Stimulated activated CD4-positive, alpha-beta T cell treated with anti-CD3 and anti-CD28 coated beads, Interleukin-12 subunit alpha, Interleukin-12 subunit beta, amount 100 ng/mL, for 24 hours (primary cell): ENCODE data around the gene ELMO1.
A peak's percentile ranks its signal among the peaks of the same experiment; 100 is the strongest.

Source experiments
- DNase-seq, 2 experiments: peaks; one replicate each; pipeline ENCODE4 v3.0.0-alpha.2; 2020; ENCODE audit warnings: low read depth in 2 of 2

The ELMO1 gene

DNA sequence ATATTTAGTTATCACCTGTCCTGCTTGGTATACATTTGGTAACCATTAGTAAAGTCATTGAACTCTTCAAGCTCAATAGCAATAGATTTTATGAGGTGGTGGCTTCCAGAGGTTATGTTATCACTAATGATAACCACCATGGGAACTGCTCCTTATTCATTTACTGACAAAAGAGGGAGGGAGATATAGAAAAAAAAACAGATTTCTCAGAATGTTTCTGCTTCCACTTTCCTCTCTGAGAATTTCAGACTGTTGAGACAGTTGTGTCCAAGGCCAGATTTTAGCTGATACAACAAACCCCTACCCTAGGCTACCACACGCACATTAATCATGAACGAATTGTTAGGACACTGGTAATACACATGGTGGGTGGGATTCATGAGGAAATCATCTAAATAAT, 570.4 kb downstream of the ELMO1 start:
- DNase-seq = no peak

DNA sequence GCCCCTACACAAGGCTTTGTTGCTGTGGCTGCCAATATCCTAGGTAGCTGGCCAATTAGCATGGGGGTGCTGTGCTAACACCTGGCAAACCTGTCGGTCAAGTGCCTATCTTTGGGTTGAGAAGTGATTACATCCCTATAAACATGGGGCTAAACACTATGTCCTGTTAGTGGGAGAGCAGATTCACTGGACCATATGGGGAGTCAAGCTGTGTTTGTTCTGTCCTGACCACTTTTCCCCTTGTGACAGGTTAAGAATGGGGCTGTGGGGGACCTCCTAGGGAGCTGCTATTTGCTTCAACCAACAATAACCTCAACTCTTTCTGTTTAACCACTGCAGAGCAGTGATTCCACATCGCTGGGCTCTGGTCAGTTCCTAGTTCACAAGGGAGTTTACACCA, 572.9 kb downstream of the ELMO1 start:
- no peak for DNase-seq

DNA sequence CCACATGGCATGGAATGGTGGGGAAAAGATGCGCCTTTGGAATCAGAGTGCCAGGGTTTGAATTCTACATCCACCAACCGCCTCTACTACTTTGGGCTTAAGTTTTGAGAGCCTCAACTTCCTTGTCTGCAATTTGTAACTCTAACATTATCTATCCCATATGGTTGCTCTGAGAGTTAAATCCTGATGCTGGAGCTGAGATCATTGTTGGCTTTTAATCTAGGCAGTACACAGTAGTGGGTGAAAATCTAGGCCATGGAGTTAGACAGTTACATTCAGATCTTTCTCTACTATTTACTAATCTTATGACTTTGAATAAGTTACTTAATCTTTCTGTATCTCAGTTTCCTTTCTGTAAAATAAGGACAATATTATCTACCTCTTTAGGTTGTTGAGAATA, 574.6 kb downstream of the ELMO1 start:
- no peak for DNase-seq

DNA sequence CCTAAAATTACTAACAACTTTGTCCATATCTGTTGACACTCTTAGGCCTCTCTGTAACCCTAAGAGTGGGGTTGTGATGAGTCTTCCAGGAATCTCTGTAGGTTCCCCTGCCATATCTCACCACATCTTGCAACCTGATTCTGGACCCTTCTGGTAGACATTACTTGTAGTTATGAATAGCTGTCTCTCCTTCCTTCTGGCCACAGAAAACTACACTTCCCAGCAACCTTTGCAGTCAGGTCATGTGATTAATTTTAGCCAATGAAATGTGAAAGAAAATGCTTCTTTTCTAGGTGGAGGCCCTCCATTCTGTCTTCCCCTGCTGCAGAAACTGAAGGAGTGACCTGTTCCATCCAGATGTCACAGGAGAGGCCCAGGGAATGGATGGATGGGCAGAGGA, 576.8 kb downstream of the ELMO1 start:
- DNase-seq = no peak

DNA sequence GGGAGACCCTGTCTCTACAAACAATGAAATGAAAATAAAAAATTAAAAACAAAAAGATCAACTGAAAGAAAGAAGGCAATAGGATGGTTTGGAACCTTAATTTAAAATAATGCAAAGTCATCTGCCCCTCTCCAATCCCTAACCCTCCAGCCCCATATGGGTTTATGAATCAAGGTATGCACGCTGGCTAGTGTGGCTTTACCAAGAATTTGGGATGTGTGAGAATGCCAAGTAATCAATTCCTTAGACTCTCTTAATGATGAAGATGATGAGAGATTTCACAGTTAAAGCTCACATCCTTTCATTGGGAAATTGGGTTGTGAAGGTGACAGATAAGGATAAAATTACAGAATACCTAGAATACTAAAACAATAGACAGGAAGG, 577.3 kb downstream of the ELMO1 start:
- DNase-seq = no peak

DNA sequence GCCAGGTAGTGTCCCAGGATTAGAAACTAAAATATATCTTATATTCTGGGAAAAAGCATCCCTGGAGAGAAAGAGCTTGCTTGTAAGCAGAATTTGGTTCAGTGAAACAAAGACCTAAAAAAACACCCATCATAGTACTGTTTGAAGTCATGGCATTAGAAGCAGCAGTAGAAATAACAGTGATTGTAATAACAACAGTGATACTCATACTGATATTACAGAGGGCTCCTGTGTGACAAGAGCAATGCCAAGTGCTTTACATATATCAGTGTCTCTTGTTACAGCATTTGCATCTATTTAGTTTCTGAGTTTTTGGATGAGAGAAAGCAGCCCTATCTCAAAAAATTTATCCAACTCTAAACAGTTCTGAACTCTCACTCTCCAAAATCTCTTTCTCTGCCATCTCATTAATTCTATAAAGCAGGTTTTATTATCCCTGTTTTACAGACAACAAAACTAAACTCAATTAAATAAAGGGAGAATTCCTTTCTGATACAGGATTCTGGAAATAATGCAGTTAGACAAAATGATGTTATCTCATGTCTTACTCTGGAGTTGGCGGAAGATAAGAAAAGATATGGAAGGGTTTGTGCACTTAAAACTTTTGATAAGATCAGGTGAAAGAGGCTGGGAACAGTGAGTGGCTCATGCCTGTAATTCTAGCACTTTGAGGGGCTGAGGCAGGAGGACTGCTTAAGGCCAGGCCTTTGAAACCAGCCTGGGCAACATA, 577.9 kb downstream of the ELMO1 start:
- no peak for DNase-seq

DNA sequence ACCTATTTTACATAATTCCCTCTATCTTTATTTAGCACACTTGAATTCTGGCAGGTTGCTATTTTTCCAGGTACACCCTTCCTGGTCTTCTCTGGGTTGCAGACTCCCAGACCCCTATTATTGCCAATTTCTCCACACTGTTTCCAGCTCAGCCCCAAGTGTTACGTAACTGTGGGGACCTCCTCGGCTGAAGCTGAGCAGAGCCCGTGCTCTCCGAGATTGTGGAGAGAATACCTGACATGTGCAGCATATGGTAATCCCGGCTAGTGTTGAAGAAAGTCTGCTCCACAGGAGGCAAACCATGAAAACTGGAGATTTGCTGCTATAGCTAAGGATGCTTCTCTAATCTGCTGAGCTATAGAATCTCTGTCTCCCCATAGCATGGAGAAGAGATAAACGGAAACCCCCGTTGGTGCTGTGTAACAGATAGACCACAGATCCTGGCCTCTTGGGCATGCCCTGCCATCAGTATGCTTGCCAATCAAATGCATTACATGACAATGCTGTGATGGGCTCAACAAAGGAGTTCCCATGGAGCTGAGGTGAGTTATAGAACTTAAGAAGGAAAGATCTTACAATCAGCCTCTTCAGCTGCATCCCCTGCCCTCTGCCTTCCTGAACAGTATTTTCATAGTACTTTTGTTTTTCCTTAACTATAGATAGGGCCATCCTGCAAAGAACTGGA, 579.8 kb downstream of the ELMO1 start:
- no peak for DNase-seq

DNA sequence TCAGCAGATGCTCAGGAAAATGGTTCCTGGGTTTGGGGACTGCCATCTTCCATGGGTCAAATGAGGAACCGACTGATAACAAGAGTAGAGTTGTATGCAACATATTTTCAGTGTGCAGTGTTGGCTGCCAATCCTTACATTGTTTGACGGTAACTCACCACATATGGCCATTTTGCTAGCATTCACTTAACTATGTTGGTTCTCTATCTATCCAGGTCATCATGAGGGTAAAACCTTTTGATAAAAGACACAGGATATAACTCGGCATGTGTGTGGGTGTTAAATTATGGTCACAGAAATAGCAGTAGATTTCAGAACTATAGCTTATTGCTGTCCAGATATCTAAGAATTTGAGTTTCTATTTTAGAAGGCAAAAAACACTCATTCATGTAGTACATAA, 583.6 kb downstream of the ELMO1 start:
- DNase-seq = no peak

DNA sequence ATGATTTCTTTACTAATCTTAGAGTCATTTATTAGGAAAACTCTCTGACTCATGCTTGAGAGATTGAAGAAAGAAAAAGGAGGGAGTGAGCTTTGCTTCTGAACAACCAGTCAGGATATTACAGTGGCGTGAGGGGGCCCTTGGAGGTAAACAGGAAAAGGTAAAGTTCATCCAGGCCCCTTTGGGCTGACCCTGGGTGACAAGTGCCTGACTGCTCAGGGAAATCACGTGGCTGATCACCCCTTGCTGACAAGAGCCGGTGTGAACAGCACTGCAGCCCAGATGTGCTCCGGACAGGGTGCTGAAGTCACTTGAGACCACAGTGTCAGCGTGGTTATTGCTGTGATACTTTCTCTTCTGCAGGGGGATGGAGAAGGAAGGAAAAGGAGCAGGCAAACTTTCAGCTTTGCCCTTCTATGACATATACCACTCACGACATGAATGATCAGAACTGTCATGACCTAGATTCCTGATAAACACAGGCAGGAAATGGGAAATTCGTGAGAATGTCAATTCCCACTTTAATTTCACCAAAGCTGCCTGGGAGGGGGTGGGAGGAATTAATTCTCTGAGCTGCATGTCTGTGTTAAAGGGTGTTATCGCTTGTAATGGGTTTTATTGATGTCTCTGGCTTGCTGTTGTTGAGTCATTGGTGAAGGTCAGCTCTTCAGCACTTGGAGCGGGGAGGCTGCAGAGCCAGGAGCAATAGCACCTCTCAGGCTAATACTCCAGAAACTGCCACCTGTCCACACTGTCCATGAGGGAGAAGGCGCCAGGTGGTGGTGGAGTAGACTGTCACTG, 584.6 kb downstream of the ELMO1 start:
- no peak for DNase-seq

DNA sequence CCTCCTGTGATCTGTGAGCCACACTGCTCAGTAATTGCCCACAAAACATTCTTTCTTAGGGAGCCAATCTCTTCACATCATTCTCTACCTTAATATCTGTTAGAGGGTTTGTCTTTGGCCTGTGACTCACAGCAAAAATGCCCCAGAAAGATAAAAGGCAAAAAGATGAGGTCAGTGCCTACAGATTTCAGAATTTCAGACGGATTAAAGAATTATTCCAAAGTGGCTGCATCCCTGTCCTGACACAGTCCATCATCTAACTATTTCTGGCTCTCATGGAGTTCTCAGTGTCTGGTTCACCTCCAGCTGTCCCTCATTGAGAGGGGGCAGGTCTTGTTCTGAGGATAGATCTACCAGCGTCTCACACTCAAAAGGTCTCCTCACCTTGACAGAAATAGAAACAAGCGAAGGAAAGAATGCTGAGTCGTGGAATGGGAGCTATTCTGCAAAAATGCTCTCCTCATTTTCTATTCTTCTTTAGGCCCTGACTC, 585.8 kb downstream of the ELMO1 start:
- DNase-seq = no peak

DNA sequence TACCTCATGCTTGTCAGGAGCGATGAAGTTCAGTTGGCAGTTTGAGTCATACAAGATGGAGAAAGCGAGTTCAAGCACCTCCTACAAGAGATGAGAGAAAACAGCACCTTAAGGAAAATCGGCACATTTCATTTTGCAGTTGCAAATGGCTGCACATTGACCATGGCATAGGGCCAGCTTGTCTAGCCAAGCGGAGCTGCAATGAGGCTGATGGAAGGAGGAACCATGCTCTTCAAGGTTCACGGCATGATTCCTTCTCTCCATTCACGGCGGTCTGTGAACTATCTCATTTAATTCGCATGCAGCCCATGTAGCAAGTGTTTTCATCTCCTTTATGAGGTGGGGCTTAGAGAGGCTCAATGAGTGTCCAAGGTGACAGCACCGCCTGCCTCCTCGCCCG, 587.0 kb downstream of the ELMO1 start:
- DNase-seq = no peak

DNA sequence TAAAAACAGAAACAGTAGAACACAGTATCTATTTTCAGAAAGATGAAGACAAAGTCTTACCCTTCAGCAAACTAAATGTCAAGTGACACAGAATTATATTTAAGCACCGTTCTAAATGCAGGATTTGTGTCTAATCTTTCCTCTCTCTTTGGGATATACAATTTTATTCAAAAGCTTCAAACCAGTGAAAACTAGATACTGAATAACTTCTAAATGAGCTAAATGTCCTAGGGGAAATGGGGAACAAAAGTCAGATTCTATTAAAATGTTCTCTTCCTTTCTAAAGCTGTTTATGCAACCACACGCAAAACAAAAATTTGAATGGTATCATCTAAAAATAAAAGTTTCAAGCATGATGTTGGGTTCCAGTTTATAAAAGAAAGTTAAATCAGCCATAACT, 588.0 kb downstream of the ELMO1 start:
- DNase-seq = no peak

DNA sequence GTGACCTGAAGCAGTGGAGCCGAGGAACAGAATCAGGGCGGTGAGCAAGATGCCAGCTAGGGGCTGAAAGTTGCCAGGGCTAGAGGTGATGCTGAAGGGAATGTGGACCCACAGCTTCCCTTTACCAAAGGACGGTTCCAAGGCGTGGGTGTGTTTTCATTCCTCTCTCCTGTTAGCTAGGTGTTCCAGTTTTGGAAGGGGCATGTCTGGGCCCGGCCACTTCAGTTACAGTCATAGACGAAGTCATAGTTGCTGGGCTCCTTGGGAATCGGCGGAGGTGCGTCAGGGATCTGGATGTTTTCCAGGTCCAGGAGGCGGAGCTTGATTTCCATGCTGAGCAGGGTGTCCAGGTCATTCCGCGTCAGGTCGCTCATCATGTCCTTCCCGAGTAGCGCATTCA, 593.3 kb downstream of the ELMO1 start:
- no peak for DNase-seq

DNA sequence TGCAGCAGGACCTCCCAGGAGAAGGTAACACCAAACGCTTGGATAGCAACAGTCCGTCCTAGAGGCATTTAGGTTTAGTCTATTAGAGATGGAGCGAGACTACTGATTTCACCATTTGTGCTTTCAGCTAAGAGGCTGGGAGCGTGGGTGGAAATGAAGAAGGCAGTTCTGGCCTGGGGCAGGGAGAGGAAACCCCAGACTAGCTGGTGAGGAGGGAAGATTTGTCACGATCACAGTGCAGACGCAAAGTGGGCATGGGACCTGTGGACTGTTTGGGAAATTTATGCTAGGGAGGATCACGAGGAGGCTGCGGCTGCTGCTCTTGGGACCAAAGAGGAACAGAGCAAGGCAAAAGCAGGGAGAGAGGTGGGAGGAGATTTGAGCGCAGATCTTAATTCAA, 594.0 kb downstream of the ELMO1 start:
- no peak for DNase-seq

DNA sequence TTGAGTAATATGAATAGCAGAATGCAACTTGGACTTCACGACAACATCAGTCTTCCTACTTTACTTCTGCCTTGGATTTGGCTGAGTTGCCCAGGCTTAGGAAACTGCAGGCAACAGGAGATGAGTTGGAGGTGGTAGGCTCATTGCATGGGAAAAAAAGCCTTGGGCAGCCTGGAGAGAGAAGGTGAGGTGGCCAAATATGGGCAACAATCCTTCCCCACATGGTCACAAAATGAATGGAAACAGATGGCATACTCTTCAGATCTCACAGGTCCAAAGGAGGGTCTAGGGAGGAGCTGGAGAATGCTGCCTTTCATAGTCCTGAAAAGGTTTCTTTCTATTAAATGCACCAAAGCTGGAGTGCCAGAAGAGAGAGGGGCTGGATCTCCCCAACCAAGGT, 595.7 kb downstream of the ELMO1 start:
- no peak for DNase-seq

DNA sequence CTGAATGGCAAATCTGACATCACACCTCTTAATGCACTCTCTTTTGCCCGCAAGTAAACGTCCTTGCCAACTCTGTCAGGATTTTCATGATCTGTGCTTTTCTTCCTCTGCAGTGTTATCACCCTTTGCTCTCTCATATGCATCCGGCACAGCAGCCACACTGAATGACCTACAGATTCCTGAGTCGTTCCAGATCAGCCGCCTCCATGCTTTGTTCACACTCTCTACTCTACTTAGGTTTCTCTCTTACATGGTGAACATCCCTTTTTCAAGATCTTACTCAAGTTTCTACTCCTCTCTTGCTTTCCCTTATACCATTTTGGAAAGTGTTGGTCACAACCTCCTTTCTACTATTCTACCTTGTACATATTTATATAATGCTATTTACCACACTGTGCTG, 596.6 kb downstream of the ELMO1 start:
- peak in 1 of 2 experiments; percentile 3 for DNase-seq

DNA sequence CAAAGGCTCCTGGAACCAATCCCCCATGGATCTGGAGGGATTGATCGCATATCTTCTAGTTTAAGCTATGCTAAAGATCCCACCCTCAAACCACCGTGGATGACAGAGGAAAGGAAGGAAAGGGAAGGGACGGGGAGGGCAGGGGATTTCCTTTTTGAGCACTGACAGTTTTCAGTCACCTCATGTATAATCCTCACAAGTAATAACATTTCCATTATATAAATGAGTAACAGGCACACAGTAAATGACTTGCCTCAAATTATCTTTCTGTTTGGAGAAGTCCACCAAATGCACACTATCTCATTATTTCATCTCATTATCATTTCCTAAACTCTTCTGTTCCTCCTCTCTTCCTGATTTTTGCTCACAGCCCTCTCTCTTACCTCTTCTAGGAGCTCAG, 597.3 kb downstream of the ELMO1 start:
- no peak for DNase-seq

DNA sequence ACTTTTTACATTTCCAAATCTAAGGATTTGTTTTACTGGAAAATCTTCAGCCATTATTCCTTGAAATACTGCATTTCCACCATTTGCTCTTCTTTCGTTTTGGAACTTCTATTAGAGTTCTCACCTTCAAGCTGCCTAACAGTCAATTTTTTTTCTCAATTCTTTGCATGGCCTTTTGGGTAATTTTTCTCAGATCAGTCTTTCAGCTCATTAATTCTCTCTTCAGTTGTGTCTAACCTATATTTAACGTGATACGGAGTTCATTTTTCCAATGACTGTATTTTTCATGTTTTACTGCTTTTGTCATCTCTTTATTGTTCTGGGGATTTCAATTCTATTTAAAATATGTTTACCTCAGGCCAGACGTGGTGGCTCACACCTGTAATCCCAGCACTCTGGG, 600.7 kb downstream of the ELMO1 start:
- DNase-seq = no peak

DNA sequence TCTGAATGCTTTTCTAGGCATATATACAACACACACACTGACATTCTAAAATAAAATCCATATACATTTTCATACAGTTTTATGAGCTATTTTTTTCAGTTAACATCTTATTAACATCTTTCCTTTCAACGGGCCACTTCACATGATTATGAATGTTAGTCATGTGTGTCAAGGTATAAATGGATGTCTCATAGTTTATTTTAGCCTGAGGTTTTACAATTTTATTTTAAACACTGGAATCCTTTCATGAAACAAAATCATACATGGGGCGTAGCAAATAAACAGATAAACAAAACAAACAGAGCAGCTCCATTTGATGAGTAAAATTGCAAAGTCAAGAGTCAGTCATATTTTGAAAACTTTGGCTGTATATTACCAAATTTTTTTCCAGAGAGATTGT, 604.3 kb downstream of the ELMO1 start:
- DNase-seq = no peak

DNA sequence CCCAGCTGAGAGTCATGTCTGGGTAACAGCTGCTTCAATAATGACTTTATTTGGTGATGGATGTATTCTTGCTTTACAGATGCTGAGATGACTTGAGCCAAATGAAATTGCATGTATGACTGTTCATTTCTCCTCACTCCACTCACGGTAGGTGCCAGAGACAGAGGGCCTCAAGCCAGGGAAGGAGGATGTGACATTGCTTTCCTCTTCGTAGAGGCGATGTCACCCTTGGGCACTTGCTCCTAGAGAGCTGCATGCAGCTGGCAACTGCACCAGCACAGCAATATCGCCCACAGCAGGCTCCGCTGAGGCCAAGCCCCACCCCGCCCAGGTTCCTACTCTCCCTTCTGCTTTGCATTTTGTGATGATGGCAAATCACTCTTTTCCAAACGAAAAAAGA, 607.8 kb downstream of the ELMO1 start:
- no peak for DNase-seq

DNA sequence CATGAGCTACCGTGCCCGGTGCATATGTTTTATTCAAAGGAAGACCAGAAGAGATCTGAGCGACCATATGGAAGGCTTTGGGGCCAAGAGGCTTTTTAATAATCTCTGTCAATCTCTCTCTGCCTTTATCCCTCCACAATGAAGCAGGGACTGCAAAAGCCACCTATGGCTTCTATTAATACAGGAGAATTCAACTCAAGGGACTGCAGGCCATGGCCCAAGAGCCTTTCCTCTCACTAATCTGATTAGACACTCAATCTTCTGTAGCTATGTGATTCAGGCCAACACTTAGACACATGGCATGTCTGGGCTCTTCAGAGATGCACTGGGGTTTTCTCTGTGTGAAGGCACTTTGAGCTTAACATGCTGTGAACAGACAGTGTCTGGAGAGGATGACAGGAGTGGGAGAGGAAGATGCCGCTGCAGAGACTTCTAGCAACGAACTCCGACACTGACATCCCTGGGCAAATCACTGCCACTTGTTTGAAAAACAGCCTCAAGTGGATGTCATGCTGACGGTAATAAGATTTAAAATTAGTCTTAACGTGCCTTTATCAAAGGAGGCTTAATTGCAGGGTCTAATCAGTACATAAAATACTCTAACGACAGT, 609.9 kb downstream of the ELMO1 start:
- DNase-seq = no peak

DNA sequence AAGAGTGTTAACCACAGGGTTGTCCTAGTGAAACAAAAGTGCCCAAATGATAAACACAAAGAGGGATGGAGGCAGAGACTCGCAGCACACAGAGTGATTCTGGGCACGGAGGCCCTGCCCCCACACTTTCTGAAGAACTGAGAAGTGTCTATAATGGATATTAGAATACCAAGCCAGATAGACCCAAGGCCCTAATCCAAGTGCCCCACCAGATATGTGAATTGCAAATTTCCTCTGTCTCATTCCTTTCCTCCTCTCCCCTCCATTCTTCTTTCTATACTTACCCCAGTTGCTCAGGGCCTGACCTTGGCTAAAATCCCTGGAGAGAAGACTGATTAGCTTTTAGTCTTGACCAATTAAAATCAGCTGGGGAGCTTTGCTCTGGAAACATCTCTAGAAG, 617.6 kb downstream of the ELMO1 start:
- DNase-seq = no peak
